GM12872 (cell line): Measurements from ENCODE around the gene BCAS1.

Experiments
- TF ChIP-seq, protein P1 (sequence below): IDR thresholded peaks from 3 replicates; pipeline ENCODE4 v1.5.1; 2011; ENCODE audit warnings: low read depth, mild to moderate bottlenecking, low read length, moderate library complexity; ENCODE audit not compliant: insufficient read depth

BCAS1 gene

GRCh38 chr20:53977391-53977790, 93.0 kb downstream of the BCAS1 start:
- TF ChIP-seq, protein P1, sequence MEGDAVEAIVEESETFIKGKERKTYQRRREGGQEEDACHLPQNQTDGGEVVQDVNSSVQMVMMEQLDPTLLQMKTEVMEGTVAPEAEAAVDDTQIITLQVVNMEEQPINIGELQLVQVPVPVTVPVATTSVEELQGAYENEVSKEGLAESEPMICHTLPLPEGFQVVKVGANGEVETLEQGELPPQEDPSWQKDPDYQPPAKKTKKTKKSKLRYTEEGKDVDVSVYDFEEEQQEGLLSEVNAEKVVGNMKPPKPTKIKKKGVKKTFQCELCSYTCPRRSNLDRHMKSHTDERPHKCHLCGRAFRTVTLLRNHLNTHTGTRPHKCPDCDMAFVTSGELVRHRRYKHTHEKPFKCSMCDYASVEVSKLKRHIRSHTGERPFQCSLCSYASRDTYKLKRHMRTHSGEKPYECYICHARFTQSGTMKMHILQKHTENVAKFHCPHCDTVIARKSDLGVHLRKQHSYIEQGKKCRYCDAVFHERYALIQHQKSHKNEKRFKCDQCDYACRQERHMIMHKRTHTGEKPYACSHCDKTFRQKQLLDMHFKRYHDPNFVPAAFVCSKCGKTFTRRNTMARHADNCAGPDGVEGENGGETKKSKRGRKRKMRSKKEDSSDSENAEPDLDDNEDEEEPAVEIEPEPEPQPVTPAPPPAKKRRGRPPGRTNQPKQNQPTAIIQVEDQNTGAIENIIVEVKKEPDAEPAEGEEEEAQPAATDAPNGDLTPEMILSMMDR = no peak

- TF ChIP-seq, protein P1 = no peak
Observed at GRCh38 chr20:53975761-53976160, 94.6 kb downstream of the BCAS1 start.

DNA sequence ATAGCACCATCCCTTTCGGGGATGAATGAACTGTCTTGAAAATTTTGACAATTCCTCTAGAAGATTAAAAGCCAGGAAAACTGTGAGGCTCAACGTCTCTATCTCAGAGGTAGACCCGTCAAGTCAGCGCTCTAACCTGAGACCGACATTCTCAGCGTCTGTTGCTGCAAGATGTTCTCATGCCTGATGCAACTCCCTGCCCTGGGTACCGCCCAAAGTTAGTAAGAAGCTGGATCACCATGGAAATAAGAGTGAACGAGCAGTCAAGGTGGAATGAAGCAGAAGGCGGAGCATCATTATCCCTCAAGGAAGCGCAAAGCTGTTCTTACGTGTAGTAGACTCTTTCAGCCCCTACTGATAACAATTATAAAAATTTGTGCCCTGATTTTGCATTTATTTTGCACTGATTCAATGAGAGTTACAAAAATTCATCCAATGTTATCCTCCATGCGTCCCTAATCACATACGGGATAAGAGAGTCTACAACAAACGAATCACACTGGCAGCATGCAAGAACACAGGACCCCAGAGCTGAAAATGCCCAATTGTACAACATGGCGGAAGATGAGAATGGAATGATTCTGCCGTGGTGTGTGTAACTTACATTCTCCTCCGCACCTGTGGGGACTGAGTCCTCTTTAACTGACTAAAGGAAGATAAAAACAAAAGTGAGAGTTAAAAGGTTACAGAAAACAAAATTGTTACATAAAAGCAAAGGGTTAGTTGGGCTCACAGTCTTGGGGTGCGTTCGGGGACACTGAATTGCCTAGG, 95.4 kb downstream of the BCAS1 start:
- TF ChIP-seq, protein P1 = no peak

GRCh38 chr20:53972179-53972578, 98.2 kb downstream of the BCAS1 start:
- TF ChIP-seq, protein P1 = no peak

DNA sequence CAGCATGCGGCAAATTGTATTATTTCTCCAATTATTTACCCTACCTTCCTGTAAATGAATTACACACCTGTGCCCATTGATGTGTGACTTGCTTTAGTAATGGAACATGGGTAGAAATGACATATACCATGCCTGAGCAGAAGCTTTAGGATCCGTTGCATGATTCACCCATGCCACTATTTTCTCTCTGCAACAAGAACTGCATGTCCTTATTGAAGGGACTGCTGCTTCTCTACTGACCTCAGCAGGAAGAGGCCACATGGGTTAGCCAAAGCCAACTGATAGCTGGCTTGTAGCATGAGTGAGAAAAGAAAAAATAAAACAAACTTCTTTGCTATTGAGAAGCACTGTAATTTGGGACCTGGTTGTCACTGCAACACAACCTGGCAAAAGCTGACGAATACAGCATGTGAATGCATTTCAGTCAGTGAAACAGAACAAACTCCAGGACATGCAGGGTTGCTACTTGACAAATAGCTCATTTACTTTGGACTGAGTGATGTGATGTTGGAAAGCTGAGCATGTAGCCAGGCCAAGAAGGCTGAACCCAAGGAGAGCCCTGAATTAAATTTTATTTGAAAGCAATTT, 99.2 kb downstream of the BCAS1 start:
- TF ChIP-seq, protein P1 = no peak

DNA sequence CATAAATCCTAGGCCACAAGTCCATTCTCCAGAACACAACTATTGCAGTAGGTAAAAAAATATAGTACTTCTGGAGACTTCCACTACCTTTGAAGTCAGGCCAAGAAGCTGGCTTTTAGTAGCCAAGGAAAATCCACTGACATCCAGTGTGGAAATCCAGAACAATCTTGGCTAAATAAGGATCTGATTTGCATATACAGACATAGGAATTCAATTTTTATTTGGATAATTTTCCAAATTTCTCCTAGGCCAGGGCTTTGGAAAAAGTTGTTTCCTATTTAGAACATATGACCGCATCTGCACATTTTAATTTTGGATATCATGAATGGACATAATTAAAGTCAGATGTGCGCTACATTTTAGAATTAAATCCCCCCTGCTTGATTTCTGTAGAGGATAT, 100.2 kb downstream of the BCAS1 start:
- TF ChIP-seq, protein P1 = no peak

DNA sequence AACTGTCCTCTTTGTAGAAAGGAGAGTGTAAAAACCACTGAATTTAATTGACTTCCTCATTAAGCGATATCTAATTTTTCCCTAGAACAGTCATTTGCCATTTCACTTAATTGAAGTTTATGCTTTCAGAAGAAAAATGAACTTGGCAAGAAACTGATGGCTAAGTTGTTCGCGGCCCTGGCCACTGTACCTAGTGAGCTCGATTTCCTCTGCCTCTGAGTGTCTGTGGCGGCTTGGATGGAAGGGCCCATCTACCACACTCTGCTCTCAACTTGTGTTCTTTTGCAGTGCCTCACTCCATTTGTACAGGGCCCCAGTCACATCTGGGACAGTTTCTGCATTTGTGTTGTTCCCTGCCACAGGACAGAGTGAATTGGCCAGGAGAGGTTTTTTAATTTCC, 102.9 kb downstream of the BCAS1 start:
- TF ChIP-seq, protein P1 = no peak
